Endodermal cell (in vitro differentiated cells): ENCODE results near the gene SLC7A11. TPM values are rescaled to one million over a fixed set of nuclear protein-coding genes. Genes with fewer than 3 reads are reported as not detected.

Source experiments
- DNase-seq: peaks from one replicate; pipeline ENCODE4 v3.0.0-alpha.2; 2017
- H3K27ac ChIP-seq: 2 replicates; pipeline ENCODE4 v1.5.1; 2013; ENCODE audit warnings: mild to moderate bottlenecking, low read depth, low read length, moderate library complexity
- H3K27me3 ChIP-seq: 2 replicates; pipeline ENCODE4 v1.6.1; 2013; ENCODE audit warnings: mild to moderate bottlenecking, low read length, moderate library complexity; ENCODE audit not compliant: insufficient read depth, control insufficient read depth, poor library complexity, severe bottlenecking
- H3K36me3 ChIP-seq: 2 replicates; pipeline ENCODE4 v1.7.0; 2013; ENCODE audit warnings: mild to moderate bottlenecking, low read length, moderate library complexity; ENCODE audit not compliant: control insufficient read depth, insufficient read depth
- H3K4me1 ChIP-seq: one replicate; pipeline ENCODE4 v1.7.0; 2013; ENCODE audit warnings: low read length; ENCODE audit not compliant: control insufficient read depth, insufficient read depth
- H3K4me3 ChIP-seq: 2 replicates; pipeline ENCODE4 v1.5.1; 2013; ENCODE audit warnings: mild to moderate bottlenecking, low read length, moderate library complexity
- H3K9ac ChIP-seq: 2 replicates; pipeline ENCODE4 v1.6.1; 2013; ENCODE audit warnings: mild to moderate bottlenecking, low read length, moderate library complexity; ENCODE audit not compliant: poor library complexity, severe bottlenecking; ENCODE audit errors: extremely low read depth
- H3K9me3 ChIP-seq: 2 replicates; pipeline ENCODE4 v1.6.1; 2013; ENCODE audit warnings: mild to moderate bottlenecking, low read length, moderate library complexity; ENCODE audit not compliant: control insufficient read depth
- H3K27ac Mint-ChIP-seq: 2 replicates; pipeline ENCODE4 v1.8.0; 2020; ENCODE audit warnings: mixed read lengths
- H3K27me3 Mint-ChIP-seq: 2 replicates; pipeline ENCODE4 v1.8.0; 2021; ENCODE audit warnings: mild to moderate bottlenecking, mixed read lengths; ENCODE audit not compliant: insufficient read depth
- H3K36me3 Mint-ChIP-seq: 2 replicates; pipeline ENCODE4 v1.8.0; 2020; ENCODE audit warnings: low read depth, mixed read lengths
- H3K4me1 Mint-ChIP-seq: 2 replicates; pipeline ENCODE4 v1.8.0; 2020; ENCODE audit warnings: mixed read lengths
- H3K4me3 Mint-ChIP-seq: 2 replicates; pipeline ENCODE4 v1.8.0; 2020; ENCODE audit warnings: mild to moderate bottlenecking, moderate library complexity, mixed read lengths
- H3K9me3 Mint-ChIP-seq: 2 replicates; pipeline ENCODE4 v1.8.0; 2020; ENCODE audit warnings: mild to moderate bottlenecking, mixed read lengths
- WGBS, 2 experiments: methylation state at CpG; one replicate each; pipeline versions ENCODE4 v1.1.5 to v1.1.7; 2013; ENCODE audit warnings: missing lambda C conversion rate in 2 of 2, mixed read lengths in 1 of 2; ENCODE audit not compliant: insufficient coverage in 1 of 2, insufficient read length in 1 of 2; 5-methylcytosine and 5-hydroxymethylcytosine counted together
- long read RNA-seq, 4 experiments: library from polyadenylated mRNA in 2 of 4; library from RNA in 1 of 4; library from capped mRNA in 1 of 4; stranded (forward) in 3 of 4; unstranded in 1 of 4; transcript quantifications; one replicate each; pipeline ENCODE4 v2.0.0, GENCODE V29; 2020 to 2021; ENCODE audit warnings: inconsistent platforms in 1 of 4
- polyA plus RNA-seq, 2 experiments: library from polyadenylated mRNA; stranded (reverse); fragments of 50-300 nt; gene quantifications; one replicate each; pipeline ENCODE4 v1.2.3, GENCODE V29; 2013
- total RNA-seq, 2 donors: library from RNA; stranded (reverse); fragmentation: NEBNext Ultra II Directional in 1 of 2; extraction: Animal tissue kit (Norgen Biotek cat#: 25700) in 1 of 2; gene quantifications; 2 replicates in 1 of 2; 3 replicates in 1 of 2; pipeline ENCODE4 v1.2.1, GENCODE V29; 2021
- TF ChIP-seq, protein P1 (sequence below): fragments of 200-600 bp; sonication (generic); conservative IDR thresholded peaks from 2 replicates; pipeline ENCODE4 v1.5.0; 2021; ENCODE audit warnings: antibody characterized with exemption, mild to moderate bottlenecking

The SLC7A11 gene
- total RNA-seq = 1 to 10 TPM; 4.6 to 5.4 TPM
- 14.1 TPM for polyA plus RNA-seq (2013, experiment 1 of 2)
- 10.6 TPM for polyA plus RNA-seq (2013, experiment 2 of 2)
- long read RNA-seq, experiment 1, partial matches to known transcripts = 0 of 1 reads
- long read RNA-seq, experiment 1, other reads (novel, unspliced or antisense) = 1 of 1 reads
- long read RNA-seq, experiment 2, partial matches to known transcripts = 0 of 7 reads
- long read RNA-seq, experiment 2, other reads (novel, unspliced or antisense) = 7 of 7 reads
- long read RNA-seq, experiment 3, full-length matches to known transcripts = 6 of 10 reads
- long read RNA-seq, experiment 3, partial matches to known transcripts = 1 of 10 reads
- long read RNA-seq, experiment 3, other reads (novel, unspliced or antisense) = 3 of 10 reads
- long read RNA-seq, experiment 4, full-length matches to known transcripts = 2 of 4 reads
- long read RNA-seq, experiment 4, partial matches to known transcripts = 0 of 4 reads
- long read RNA-seq, experiment 4, other reads (novel, unspliced or antisense) = 2 of 4 reads

DNA sequence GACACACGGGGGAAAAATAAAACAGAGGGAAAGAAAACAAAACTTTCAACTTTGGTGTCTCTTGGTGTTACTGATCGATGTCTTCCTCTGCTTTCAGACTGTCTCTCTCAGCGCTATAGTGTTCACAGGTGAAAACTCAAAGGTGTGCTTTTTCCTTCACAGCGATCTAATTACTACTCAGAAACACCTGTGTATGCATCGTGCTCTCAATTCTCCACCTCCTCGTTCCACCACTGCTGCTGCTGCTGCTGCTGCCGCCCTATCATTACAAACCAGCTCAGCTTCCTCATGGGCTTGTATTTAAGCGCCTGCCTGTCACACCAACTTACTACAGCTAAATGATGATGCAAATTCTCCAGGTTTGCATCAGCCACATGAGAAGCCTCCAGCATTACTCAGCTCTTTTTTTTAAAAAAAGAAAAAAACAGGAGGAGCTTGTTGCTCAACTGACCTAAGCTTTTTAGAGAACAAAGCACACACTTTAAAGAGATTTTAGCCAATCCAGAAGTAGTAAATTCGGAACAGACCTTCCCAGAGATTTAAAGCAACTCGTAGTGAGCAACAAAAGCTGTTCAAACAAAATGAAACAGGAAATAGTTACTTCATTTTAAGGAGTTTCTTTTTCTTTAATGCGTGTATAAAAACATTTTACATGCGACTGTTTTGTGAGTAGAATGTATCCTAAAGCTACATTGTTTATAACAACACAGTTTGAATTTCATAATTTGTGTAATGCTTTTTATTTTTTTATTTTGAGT lies at the start of gene SLC7A11:
Gene SLC7A11, minus strand, starts transcription at position 274 of the 758 bp plus-strand sequence. CDS start 280 bp downstream, outside the sequence.
- peak within 1 kb of the TSS; percentile 93 for H3K27ac ChIP-seq
- H3K36me3 ChIP-seq = no peaks in the 10 kb centered on the region
- peaks cover 15% of the 10 kb centered on the region for H3K4me1 Mint-ChIP-seq
- no peaks in the 10 kb centered on the region for H3K9me3 Mint-ChIP-seq
- no peaks in the 10 kb centered on the region for H3K9me3 ChIP-seq
- WGBS, 2 experiments = 2 to 3% methylated on average over 9 to 10 of the region's 12 CpGs
- peak within 1 kb of the TSS; percentile 83 for H3K4me3 ChIP-seq
- no peaks in the 10 kb centered on the region for H3K4me1 ChIP-seq
- peak; percentile 91 for DNase-seq
- peak within 1 kb of the TSS; percentile 96 for H3K9ac ChIP-seq
- H3K27me3 Mint-ChIP-seq = no peaks in the 10 kb centered on the region
- H3K36me3 Mint-ChIP-seq = peaks cover under 1% of the 10 kb centered on the region
- TF ChIP-seq, protein P1, sequence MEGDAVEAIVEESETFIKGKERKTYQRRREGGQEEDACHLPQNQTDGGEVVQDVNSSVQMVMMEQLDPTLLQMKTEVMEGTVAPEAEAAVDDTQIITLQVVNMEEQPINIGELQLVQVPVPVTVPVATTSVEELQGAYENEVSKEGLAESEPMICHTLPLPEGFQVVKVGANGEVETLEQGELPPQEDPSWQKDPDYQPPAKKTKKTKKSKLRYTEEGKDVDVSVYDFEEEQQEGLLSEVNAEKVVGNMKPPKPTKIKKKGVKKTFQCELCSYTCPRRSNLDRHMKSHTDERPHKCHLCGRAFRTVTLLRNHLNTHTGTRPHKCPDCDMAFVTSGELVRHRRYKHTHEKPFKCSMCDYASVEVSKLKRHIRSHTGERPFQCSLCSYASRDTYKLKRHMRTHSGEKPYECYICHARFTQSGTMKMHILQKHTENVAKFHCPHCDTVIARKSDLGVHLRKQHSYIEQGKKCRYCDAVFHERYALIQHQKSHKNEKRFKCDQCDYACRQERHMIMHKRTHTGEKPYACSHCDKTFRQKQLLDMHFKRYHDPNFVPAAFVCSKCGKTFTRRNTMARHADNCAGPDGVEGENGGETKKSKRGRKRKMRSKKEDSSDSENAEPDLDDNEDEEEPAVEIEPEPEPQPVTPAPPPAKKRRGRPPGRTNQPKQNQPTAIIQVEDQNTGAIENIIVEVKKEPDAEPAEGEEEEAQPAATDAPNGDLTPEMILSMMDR = no peak
- H3K27ac Mint-ChIP-seq = peak within 1 kb of the TSS; percentile 98
- H3K27me3 ChIP-seq = no peaks in the 10 kb centered on the region
- peak within 1 kb of the TSS; percentile 68 for H3K4me3 Mint-ChIP-seq

DNA sequence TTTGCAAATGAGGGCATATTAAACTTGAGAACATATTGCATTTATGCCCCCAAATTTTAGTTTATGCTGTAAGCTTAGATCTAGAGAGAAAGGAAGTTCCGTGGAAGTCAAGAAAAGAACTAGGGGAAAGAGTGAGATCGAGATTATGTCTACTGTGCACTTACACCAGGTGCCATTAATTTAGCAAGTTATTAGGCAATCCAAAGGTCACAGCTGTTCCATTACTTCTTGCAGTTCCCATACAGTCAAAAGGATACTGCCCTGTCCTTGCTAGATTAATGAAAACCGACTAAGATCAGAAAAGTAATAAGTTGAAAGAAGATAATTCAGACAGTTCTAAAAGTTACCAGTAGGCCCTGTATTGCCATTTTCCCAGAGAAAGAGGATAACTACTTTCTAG lies 49.3 kb upstream of the SLC7A11 start:
- 92 to 96% methylated on average over 2 to 3 of the region's 3 CpGs for WGBS, 2 experiments
- H3K27ac ChIP-seq = no peak overlapping the region
- H3K4me3 ChIP-seq = no peak overlapping the region
- H3K9ac ChIP-seq = no peak overlapping the region
- no peaks in the 10 kb centered on the region for H3K27me3 Mint-ChIP-seq
- peaks cover 3% of the 10 kb centered on the region for H3K4me1 Mint-ChIP-seq
- no peaks in the 10 kb centered on the region for H3K9me3 ChIP-seq
- no peaks in the 10 kb centered on the region for H3K27me3 ChIP-seq
- no peak overlapping the region for H3K27ac Mint-ChIP-seq
- TF ChIP-seq, protein P1 = no peak
- no peak for DNase-seq
- no peaks in the 10 kb centered on the region for H3K9me3 Mint-ChIP-seq
- no peaks in the 10 kb centered on the region for H3K4me1 ChIP-seq
- no peak overlapping the region for H3K4me3 Mint-ChIP-seq
- H3K36me3 ChIP-seq = no peaks in the 10 kb centered on the region
- H3K36me3 Mint-ChIP-seq = no peaks in the 10 kb centered on the region

DNA sequence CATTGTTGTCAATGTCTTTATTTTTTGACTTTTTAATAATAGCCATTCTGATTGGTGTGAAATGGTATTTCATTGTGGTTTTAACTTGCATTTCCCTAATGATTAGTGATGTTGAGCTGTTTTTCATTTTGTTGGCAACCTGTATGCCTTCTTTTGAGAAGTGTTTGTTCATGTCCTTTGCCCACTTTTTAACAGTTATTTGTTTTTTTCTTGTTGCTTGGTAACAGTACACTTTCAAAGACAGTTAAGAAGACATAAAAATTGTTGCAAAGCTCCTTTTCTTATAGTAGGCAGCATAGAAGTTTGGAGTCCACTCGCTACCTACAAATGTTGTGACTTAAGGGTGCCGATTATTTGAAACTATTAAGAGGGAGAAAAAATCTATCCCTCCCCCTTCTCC lies 48.7 kb upstream of the SLC7A11 start:
- Histone ChIP-seq H3K9me3 (no peaks in the 10 kb centered on the region), H3K36me3 (no peaks in the 10 kb centered on the region), H3K27ac (no peak overlapping the region), H3K4me1 (no peaks in the 10 kb centered on the region), H3K27me3 (no peaks in the 10 kb centered on the region), H3K4me3 (no peak overlapping the region), H3K9ac (no peak overlapping the region)
- H3K27ac Mint-ChIP-seq = no peak overlapping the region
- H3K27me3 Mint-ChIP-seq = no peaks in the 10 kb centered on the region
- TF ChIP-seq, protein P1 = no peak
- H3K36me3 Mint-ChIP-seq = no peaks in the 10 kb centered on the region
- 86 to 88% methylated on average over 1 to 2 of the region's 2 CpGs for WGBS, 2 experiments
- H3K4me3 Mint-ChIP-seq = no peak overlapping the region
- no peak for DNase-seq
- H3K9me3 Mint-ChIP-seq = no peaks in the 10 kb centered on the region
- H3K4me1 Mint-ChIP-seq = peaks cover 3% of the 10 kb centered on the region
